ENCODE results near the gene ROGDI. TPM values are rescaled to one million over a fixed set of nuclear protein-coding genes. Genes with fewer than 3 reads are reported as not detected.
A peak's percentile ranks its signal among the peaks of the same experiment; 100 is the strongest.

Gene ROGDI
- total RNA-seq, 1 experiment from 2014 or later, result 32.1 TPM

GRCh38 chr16:4801051-4801961, 1.1 kb downstream of the ROGDI start:
- H3K27ac Mint-ChIP-seq, result 0 out of 2 replicates have a peak overlapping the region, but pooled peaks have one; percentile 63
- no peak for TF ChIP-seq ZNF671 (CRISPR knock-in tag; IDR thresholded peaks at IDR 0.05)
- TF ChIP-seq ZNF512 (CRISPR knock-in tag; IDR thresholded peaks at IDR 0.05; ENCODE audit: borderline replicate concordance), result no peak
- no peak for TF ChIP-seq NFYB (CRISPR knock-in tag; conservative IDR thresholded peaks at IDR 0.05; ENCODE audit: low read depth)
- no peak for TF ChIP-seq ELF4 (CRISPR knock-in tag; IDR thresholded peaks at IDR 0.05; ENCODE audit: low read depth)
- no peak for TF ChIP-seq FOXK1 (CRISPR knock-in tag; IDR thresholded peaks at IDR 0.05)
- no peak for TF ChIP-seq PRDM15 (CRISPR knock-in tag; IDR thresholded peaks at IDR 0.05)
- no peak for TF ChIP-seq ZNF281 (CRISPR knock-in tag; IDR thresholded peaks at IDR 0.05)
- H3K27me3 Mint-ChIP-seq (ENCODE audit: low read depth), result no peaks in the 10 kb centered on the region
- H3K4me3 Mint-ChIP-seq, result peak overlapping the region; percentile 74
- H3K4me1 Mint-ChIP-seq, result peaks cover 18% of the 10 kb centered on the region
- H3K9me3 Mint-ChIP-seq, result no peaks in the 10 kb centered on the region
- no peak for DNase-seq (ENCODE audit: low spot score)
- ATAC-seq, result peak; percentile 0
- peaks cover 12% of the 10 kb centered on the region for H3K36me3 Mint-ChIP-seq
- ChIA-PET CTCF (interaction anchor here (0.5 to 2.5 kb wide), 6 partner anchors 13 to 169 kb away, joined by 3 to 11 read pairs (median 4); partner anchors contain the start of genes ANKS3 and DNAAF8), POLR2A (interaction anchor here (0.5 to 2.8 kb wide), 6 partner anchors 8 to 493 kb away, joined by 3 to 16 read pairs (median 7); partner anchors contain the start of genes ANKS3, DNAAF8, SEPTIN12 and ZNF500)

GRCh38 chr16:4800290-4801041, 2.0 kb downstream of the ROGDI start:
- Mint-ChIP-seq H3K36me3 (peaks cover 9% of the 10 kb centered on the region), H3K4me1 (peaks cover 18% of the 10 kb centered on the region), H3K27me3 (ENCODE audit: low read depth) (no peaks in the 10 kb centered on the region), H3K9me3 (no peaks in the 10 kb centered on the region), H3K4me3 (peak overlapping the region; percentile 74), H3K27ac (no peak overlapping the region)
- ChIA-PET CTCF (no interaction called here), POLR2A (interaction anchor here (0.5 to 0.8 kb wide), 2 partner anchors 13 to 494 kb away, joined by 3 to 7 read pairs; partner anchors contain the start of gene SEPTIN12)
- DNase-seq (ENCODE audit: low spot score) (no peak), ATAC-seq (no peak)
- TF ChIP-seq EMX1 (CRISPR knock-in tag; IDR thresholded peaks at IDR 0.05), result no peak
- TF ChIP-seq CREM (CRISPR knock-in tag; IDR thresholded peaks at IDR 0.05), result no peak
- TF ChIP-seq PRRX2 (CRISPR knock-in tag; IDR thresholded peaks at IDR 0.05), result no peak
- no peak for TF ChIP-seq ZNF396 (CRISPR knock-in tag; IDR thresholded peaks at IDR 0.05; ENCODE audit: borderline replicate concordance)
- TF ChIP-seq MXD4 (CRISPR knock-in tag; IDR thresholded peaks at IDR 0.05; ENCODE audit: borderline replicate concordance), result no peak
- TF ChIP-seq ZBTB21 (CRISPR knock-in tag; IDR thresholded peaks at IDR 0.05; ENCODE audit: borderline replicate concordance), result no peak
- TF ChIP-seq SMAD3 (CRISPR knock-in tag; IDR thresholded peaks at IDR 0.05; ENCODE audit: borderline replicate concordance), result no peak
- TF ChIP-seq ERG (CRISPR knock-in tag; IDR thresholded peaks at IDR 0.05), result no peak
- no peak for TF ChIP-seq ZNF416 (CRISPR knock-in tag; IDR thresholded peaks at IDR 0.05)
- TF ChIP-seq AFF4 (CRISPR knock-in tag; IDR thresholded peaks at IDR 0.05; ENCODE audit: borderline replicate concordance), result no peak
